ENCODE data around the gene NELFA.
"Not testable (repeated sequence)": the region's sequence is repeated elsewhere in the genome, so short reads cannot be mapped to it uniquely, and the experiment has no call there.

The NELFA gene

GRCh38 chr4:1993718-1994516 lies 14.9 kb downstream of the NELFA start:
- DNase-seq: not testable (repeated sequence)

- no peak for DNase-seq
These were observed 15.6 kb downstream of the NELFA start for GRCh38 chr4:1993169-1993516.

GRCh38 chr4:1992468-1993168 lies 16.2 kb downstream of the NELFA start:
- DNase-seq: no peak

- no peak for DNase-seq
These were observed 17.0 kb downstream of the NELFA start for GRCh38 chr4:1991596-1992434.

GRCh38 chr4:1991087-1991486 lies 17.7 kb downstream of the NELFA start:
- DNase-seq: no peak

GRCh38 chr4:1990676-1991075 lies 18.1 kb downstream of the NELFA start:
- no peak for DNase-seq

- no peak for DNase-seq
These were observed 18.5 kb downstream of the NELFA start for GRCh38 chr4:1990348-1990645.

GRCh38 chr4:1989533-1990347 lies 19.0 kb downstream of the NELFA start:
- no peak for DNase-seq

GRCh38 chr4:1988327-1988724 lies 20.4 kb downstream of the NELFA start:
- DNase-seq: no peak

GRCh38 chr4:1987721-1988326 lies 20.9 kb downstream of the NELFA start:
- DNase-seq: no peak

GRCh38 chr4:1987296-1987695 lies 21.5 kb downstream of the NELFA start:
- no peak for DNase-seq

- no peak for DNase-seq
These were observed 22.1 kb downstream of the NELFA start for GRCh38 chr4:1986578-1987210.

GRCh38 chr4:1985780-1986577 lies 22.8 kb downstream of the NELFA start:
- no peak for DNase-seq

GRCh38 chr4:1985294-1985693 lies 23.5 kb downstream of the NELFA start:
- no peak for DNase-seq

GRCh38 chr4:1984406-1985191 lies 24.2 kb downstream of the NELFA start:
- no peak for DNase-seq

GRCh38 chr4:1983846-1984405 lies 24.8 kb downstream of the NELFA start:
- DNase-seq: no peak

GRCh38 chr4:1983053-1983845 lies 25.5 kb downstream of the NELFA start:
- no peak for DNase-seq

GRCh38 chr4:1982124-1983052 lies 26.4 kb downstream of the NELFA start:
- DNase-seq: no peak

Data from effector CD4-positive, alpha-beta T cell (primary cell).